A673 (cell line): ENCODE measurements around the gene HPSE2. TPM values are rescaled to one million over a fixed set of nuclear protein-coding genes. Genes with fewer than 3 reads are reported as not detected.

Experiments used
- BruUV-seq: library from RNA; stranded (reverse); fragments of 400-500 nt; replicated peaks from 2 replicates; lab custom pipeline; 2021; lab: Mats Ljungman, UMichigan
- CTCF ChIA-PET: fragments of 300-600 bp; sonication (Branson Sonifier 250); formaldehyde crosslinking; loops from one replicate; lab custom pipeline; 2022; ENCODE audit warnings: antibody characterized with exemption; lab: Charles Lee
- POLR2A ChIA-PET: fragments of 300-600 bp; sonication (Branson Sonifier 250); formaldehyde crosslinking; loops from one replicate; lab custom pipeline; 2022; ENCODE audit warnings: antibody characterized with exemption; ENCODE audit not compliant: low non-redundant PET; lab: Charles Lee
- DNase-seq: peaks from one replicate; pipeline ENCODE4 v3.0.0-alpha.2; 2015; ENCODE audit warnings: low spot score
- H3K27ac ChIP-seq: fragments of 200-600 bp; sonication (generic); 2 replicates; pipeline ENCODE4 v1.5.1; 2016; ENCODE audit warnings: mixed run types, low read depth, mild to moderate bottlenecking, mixed read lengths, antibody characterized with exemption, low read length; ENCODE audit not compliant: poor library complexity, severe bottlenecking
- H3K27me3 ChIP-seq: fragments of 200-600 bp; sonication (generic); replicated peaks from 2 replicates; pipeline ENCODE4 v1.6.1; 2017; ENCODE audit warnings: mixed run types, low read depth, mild to moderate bottlenecking, mixed read lengths, antibody characterized with exemption, low read length; ENCODE audit not compliant: insufficient read depth, poor library complexity
- H3K36me3 ChIP-seq: fragments of 200-600 bp; sonication (generic); 2 replicates; pipeline ENCODE4 v1.6.1; 2016; ENCODE audit warnings: mixed run types, mild to moderate bottlenecking, mixed read lengths, antibody characterized with exemption, low read length; ENCODE audit not compliant: insufficient read depth, poor library complexity, severe bottlenecking
- H3K4me1 ChIP-seq: fragments of 200-600 bp; sonication (generic); 2 replicates; pipeline ENCODE4 v1.6.1; 2017; ENCODE audit warnings: mixed run types, mild to moderate bottlenecking, mixed read lengths, antibody characterized with exemption, low read length; ENCODE audit not compliant: insufficient read depth, poor library complexity, severe bottlenecking
- H3K4me3 ChIP-seq: fragments of 200-600 bp; sonication (generic); 2 replicates; pipeline ENCODE4 v1.5.1; 2016; ENCODE audit warnings: low read depth, mixed run types, mild to moderate bottlenecking, mixed read lengths, low read length; ENCODE audit not compliant: poor library complexity, severe bottlenecking
- H3K9me3 ChIP-seq: fragments of 200-600 bp; sonication (generic); 2 replicates; pipeline ENCODE4 v1.6.1; 2016; ENCODE audit warnings: mixed run types, low read depth, mild to moderate bottlenecking, mixed read lengths, antibody characterized with exemption, low read length; ENCODE audit not compliant: poor library complexity, severe bottlenecking
- CTCF ChIP-seq: fragments of 300-800, 200-600 bp; sonication (generic); conservative IDR thresholded peaks from 2 replicates; pipeline ENCODE4 v1.5.1; 2017; ENCODE audit warnings: low read depth, mild to moderate bottlenecking, antibody characterized with exemption, low read length, moderate library complexity, mixed read lengths
- EZH2 ChIP-seq: fragments of 200-600 bp; sonication (generic); IDR thresholded peaks from 2 replicates; pipeline ENCODE4 v1.6.1; 2017; ENCODE audit warnings: borderline replicate concordance, low read depth, mild to moderate bottlenecking, mixed read lengths, antibody characterized with exemption, low read length; ENCODE audit not compliant: poor library complexity, severe bottlenecking
- intact Hi-C: fragments of 100-400 bp; cut with micrococcal nuclease; formaldehyde crosslinking; loops from one replicate; pipeline ENCODE4 v1.10.0; 2022; ENCODE audit not compliant: unreplicated experiment
- total RNA-seq: library from RNA; stranded (reverse); gene quantifications from 2 replicates; pipeline ENCODE4 v1.2.3, GENCODE V29; 2021

The HPSE2 gene
- total RNA-seq, 1 experiment from 2014 or later = not detected

- no TSS peak for BruUV-seq
- intact Hi-C loops = no loop called here
- CTCF ChIA-PET = no interaction called here
- TF ChIP-seq EZH2 (no peak), CTCF (no peak)
- POLR2A ChIA-PET = no interaction called here
- Histone ChIP-seq H3K9me3 (no peaks in the 10 kb centered on the region), H3K27me3 (peaks cover 79% of the 10 kb centered on the region), H3K4me1 (peaks cover 8% of the 10 kb centered on the region), H3K4me3 (no peak overlapping the region), H3K36me3 (no peaks in the 10 kb centered on the region), H3K27ac (no peak overlapping the region)
- no peak for DNase-seq
These were observed 1.1 kb upstream of the HPSE2 start for GRCh38 chr10:99236627-99237309.

- no TSS peak for BruUV-seq
- POLR2A ChIA-PET = no interaction called here
- peaks cover 8% of the 10 kb centered on the region for H3K4me1 ChIP-seq
- no peaks in the 10 kb centered on the region for H3K9me3 ChIP-seq
- peaks cover 85% of the 10 kb centered on the region for H3K27me3 ChIP-seq
- H3K36me3 ChIP-seq = no peaks in the 10 kb centered on the region
- CTCF ChIA-PET = no interaction called here
- intact Hi-C loops = no loop called here
- TF ChIP-seq CTCF = no peak
- TF ChIP-seq EZH2 = no peak
- H3K4me3 ChIP-seq = no peak overlapping the region
- no peak for DNase-seq
- no peak overlapping the region for H3K27ac ChIP-seq
These were observed 628 bp downstream of the HPSE2 start for GRCh38 chr10:99234791-99235657.

- Histone ChIP-seq H3K4me1 (peaks cover 8% of the 10 kb centered on the region), H3K27me3 (peaks cover 93% of the 10 kb centered on the region), H3K9me3 (no peaks in the 10 kb centered on the region), H3K36me3 (no peaks in the 10 kb centered on the region), H3K4me3 (peak overlapping the region; percentile 26), H3K27ac (no peak overlapping the region)
- CTCF ChIA-PET = no interaction called here
- intact Hi-C loops = no loop called here
- POLR2A ChIA-PET = no interaction called here
- BruUV-seq = no TSS peak
- TF ChIP-seq EZH2 = peak; percentile 85
- TF ChIP-seq CTCF = no peak
- peak; percentile 37 for DNase-seq
These were observed 1.4 kb downstream of the HPSE2 start for GRCh38 chr10:99234041-99234790.
